Measurements from ENCODE around the gene RAMAC.
"Not testable (repeated sequence)": the region's sequence is repeated elsewhere in the genome, so short reads cannot be mapped to it uniquely, and the experiment has no call there.

The RAMAC gene

GRCh38 chr15:83012636-83013035 lies 26.6 kb downstream of the RAMAC start:
- no peak for DNase-seq (ENCODE audit: low read depth, low spot score)

- no peak for DNase-seq (ENCODE audit: low read depth, low spot score)
Observed at GRCh38 chr15:83014205-83014653, 28.2 kb downstream of the RAMAC start.

- DNase-seq (ENCODE audit: low read depth, low spot score) = no peak
Observed at GRCh38 chr15:83015361-83015760, 29.4 kb downstream of the RAMAC start.

- DNase-seq (ENCODE audit: low read depth, low spot score) = no peak
Observed at GRCh38 chr15:83016906-83017305, 30.9 kb downstream of the RAMAC start.

- no peak for DNase-seq (ENCODE audit: low read depth, low spot score)
Observed at GRCh38 chr15:83018436-83018835, 32.4 kb downstream of the RAMAC start.

- DNase-seq (ENCODE audit: low read depth, low spot score) = no peak
Observed at GRCh38 chr15:83030021-83030420, 44.0 kb downstream of the RAMAC start.

- not testable (repeated sequence) for DNase-seq (ENCODE audit: low read depth, low spot score)
Observed at GRCh38 chr15:83031234-83031633, 45.2 kb downstream of the RAMAC start.

- DNase-seq (ENCODE audit: low read depth, low spot score) = no peak
Observed at GRCh38 chr15:83036253-83036652, 50.2 kb downstream of the RAMAC start.

GRCh38 chr15:83039206-83039605 lies 53.2 kb downstream of the RAMAC start:
- DNase-seq (ENCODE audit: low read depth, low spot score) = no peak
